Stimulated activated CD8-positive, alpha-beta memory T cell treated with anti-CD3 and anti-CD28 coated beads, Interleukin-4, amount 100 ng/mL, for 4 hours (primary cell): Measurements from ENCODE around the gene AGAP1.

ENCODE experiments used
- DNase-seq, 2 donors: peaks; one replicate each; pipeline ENCODE4 v3.0.0-alpha.2; 2020; ENCODE audit warnings: low read depth in 2 of 2, low spot score in 1 of 2

Gene AGAP1

DNA sequence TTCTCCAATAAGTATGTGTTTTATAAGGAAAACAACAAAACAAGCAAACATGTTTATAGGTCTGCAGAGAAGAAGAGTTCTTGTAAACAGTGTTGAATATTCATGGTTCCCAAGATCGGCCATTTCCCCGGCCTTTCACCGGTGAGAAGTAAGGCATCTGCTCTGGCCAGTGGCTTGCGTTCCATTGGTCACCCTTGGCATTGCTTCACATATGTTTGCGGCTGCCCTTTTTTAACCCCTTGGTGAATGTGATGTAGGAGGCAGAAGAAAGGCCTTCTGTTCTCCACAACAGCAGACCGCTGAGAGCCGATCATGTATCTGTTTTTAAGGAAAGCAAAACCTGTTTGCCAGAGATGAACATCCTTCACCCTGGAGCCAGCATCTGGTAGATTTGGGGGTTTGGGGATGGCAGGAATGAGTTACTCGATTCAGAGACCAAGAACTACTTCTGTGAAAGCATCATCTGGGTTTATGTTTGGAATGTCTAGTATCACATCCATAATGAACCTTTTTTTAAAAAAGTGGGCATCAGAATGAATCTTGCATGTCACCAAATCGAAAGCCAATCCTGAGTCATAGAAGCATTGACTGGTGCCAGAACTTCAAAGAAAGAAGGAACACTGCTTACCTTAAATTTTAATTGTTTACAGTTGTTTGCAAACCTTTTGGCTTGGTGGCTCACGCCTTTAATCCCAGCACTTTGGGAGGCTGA is 112.3 kb downstream of the AGAP1 start:
- DNase-seq = no peak

DNA sequence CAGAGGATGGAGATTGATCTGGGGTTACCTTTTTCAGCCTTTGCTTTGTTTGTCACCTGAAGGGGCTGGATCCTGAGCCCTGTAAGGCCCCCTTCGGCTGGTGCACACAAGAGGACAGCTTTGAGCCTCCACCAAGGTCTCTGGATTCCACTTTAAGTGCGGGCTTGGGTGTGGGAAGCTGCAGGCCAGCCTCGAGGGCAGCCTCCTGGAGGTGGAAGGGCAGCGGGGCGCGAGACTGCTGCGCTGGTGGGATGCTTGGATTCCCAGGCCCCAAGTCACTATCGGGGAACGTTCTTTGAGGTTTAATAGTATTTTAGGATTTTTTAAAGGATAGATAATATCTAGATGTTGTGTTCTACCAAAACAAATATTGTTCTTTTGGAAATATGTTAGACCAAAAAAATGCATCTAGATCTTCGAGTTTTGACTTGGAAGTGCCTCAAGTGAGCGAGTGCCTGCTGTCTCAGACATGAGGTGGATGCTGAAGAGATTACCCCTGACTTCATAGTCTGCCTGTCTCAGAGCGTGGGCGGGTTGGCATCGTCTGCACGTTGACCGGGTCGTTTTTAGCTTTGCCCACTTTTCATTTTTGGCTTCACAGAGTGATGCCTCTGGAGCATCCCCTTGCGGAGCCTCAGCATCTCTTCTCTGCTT is 113.8 kb downstream of the AGAP1 start:
- no peak for DNase-seq

DNA sequence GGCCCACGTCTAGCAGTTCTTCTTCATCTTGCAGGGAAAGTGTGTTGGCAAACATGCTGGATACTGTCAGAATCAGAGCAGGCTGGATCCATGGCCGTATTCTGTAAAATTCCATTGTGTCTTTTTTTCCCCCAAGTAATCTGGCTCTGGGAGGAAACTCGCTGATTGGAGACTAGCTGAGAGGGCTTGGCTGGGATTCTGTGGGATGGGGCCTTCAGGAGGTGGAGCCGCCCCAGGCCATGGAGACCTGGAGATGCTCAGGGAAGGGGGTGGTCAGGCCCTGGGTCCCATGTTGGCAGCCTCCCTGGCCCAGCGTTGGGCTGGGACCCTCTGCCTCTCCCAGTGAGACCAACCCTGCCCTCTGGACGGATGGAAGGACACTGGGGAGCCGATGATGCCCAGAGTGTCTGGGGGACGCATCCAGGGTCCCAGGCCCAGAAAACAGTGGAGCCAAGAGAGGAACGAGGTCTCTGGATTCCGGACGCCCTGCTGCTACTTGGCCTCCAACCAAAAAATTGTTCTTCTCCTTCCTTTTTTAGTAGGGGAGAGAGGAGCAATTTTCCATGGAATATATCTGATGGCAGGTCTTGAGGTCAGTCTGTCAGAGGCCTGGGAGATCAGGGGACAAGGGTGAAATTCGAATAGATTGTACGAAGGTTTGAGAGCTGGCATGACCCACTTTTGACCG is 114.5 kb downstream of the AGAP1 start:
- DNase-seq = no peak

DNA sequence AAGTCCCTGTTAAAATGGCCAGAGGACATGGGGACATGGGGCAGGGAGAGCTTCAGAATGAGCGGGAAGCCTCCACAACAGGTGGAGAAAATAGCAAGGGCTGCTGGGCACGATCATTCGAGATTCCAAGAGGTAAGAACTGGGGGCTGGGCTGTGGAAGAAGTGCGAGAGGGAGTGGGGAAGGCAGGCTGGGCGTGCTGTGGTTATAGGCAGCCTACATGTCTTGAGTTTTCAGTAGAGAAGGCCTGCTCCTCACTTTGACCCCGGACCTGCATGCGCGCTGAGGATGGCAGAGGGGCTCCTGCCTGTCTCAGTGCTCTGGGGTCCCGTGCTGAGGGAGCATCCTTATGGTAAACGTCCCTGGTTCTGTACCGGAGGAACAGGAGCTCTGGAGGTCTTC is 115.5 kb downstream of the AGAP1 start:
- DNase-seq = no peak

DNA sequence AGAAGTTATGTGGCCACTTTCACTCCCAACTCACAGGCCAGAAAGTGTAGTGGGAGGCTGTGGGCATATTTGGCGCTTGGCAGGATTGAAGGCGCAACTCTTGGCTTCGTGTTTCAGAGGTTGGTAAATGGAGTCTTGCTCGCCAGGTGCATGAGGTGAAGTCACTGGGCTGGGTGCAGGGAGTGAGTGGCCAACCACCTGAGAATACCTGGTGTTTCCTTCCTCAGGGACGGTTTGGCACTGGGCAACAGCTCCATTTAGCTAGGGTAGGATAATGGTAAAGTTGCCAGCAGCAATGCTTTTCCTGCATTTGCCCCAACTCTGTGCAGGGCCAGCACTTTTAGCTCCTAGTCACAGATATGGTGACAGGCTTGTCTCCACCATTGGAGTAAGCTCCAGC is 115.9 kb downstream of the AGAP1 start:
- DNase-seq = no peak

DNA sequence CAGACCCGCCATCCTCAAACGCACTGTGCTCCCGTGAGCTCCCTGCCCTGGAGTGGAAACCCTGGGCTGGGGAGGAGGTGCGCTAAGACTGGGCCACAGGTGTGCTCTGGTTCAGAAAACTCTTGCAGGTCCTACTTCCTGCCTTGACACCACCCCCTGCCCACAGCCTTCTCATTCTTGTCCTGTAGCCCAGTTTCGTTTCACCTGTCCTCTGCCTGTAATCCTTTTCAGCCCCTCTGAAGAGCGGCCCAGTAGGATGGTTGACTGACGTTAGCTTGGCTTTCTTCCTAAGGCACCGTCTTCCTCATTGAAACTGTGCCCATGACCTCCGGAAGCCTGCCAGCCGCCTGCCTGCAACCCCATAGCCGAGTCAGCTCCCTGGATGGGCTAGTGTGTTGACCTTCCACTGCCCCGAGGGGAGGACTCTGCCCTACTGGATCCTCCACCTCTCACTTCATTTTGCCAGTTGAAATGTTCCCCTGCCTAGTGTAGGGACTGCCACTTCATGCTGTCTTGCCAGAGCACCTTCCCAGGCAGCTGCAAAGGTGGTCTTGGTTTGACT is 116.9 kb downstream of the AGAP1 start:
- DNase-seq = no peak

DNA sequence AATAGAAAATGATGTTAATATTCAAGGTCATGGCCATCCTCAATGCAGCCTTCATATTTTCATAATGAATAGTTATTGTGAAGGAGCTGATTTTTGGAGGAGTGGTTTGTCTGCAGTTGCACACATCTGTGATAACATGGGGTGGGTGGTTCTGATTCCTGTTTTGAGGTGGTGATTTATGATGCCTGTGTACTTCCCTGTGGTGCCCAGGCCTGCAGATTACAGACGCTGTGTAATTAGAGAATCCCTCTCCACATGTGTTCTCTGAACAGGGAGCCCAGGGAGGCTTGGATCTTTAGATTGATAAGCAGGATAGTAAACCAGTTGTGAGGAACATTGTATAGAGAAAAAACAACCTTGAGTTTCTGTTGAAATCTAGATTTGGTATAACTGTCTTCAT is 117.5 kb downstream of the AGAP1 start:
- DNase-seq = no peak

DNA sequence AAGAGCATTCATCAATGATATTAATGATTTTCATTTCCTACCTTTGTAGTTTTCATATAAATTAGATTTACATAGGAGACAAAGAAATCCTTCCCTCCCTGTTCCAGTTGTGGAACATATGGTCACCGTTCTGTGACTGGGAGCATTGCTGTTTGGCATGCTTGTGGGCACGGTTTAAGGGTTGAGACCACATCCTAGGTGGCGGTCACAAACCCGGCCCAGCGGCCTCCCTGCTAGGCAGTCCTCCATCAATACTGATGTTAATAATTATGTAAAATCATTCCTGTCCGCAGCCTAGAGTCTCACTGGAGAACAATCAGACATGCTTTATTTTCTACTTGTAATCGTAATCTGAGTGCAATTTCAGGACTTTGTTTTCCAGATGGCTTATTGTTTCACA is 117.9 kb downstream of the AGAP1 start:
- DNase-seq = no peak

DNA sequence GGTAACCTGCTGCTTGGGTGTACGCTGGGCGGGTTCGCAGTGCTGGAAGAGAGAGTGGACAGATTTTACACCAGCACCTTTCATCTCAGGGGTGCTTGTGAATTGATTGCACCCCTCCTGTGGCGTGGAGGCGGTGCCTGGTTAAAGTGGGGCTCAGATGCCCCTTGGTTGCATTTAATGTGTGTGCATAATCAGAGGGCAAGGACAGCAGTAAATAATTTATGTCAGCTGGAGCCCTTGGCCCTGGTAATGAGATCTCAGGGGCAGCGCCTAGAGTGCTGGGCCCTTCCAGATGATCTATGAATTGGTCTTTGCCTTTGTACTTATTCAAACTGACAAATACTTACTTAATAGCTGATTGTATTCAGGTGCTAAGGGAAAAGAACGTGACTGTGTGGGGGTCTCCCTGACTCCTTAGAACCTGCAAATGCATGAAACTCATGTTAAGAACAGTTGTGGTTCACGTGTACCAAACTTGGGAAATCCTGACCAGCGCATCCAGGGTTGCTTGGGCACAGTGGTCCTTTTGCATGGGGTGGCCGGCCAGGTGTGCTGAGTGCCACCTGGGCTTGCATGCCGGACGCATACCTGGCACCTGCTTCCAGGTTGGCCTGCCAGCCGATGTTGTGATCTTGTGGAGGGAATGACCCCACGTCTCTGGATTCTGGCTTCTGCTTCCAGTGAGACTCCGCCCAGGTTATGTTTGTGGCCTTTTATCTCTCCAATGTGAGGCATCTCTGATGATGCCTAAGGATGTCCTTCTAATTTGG is 118.5 kb downstream of the AGAP1 start:
- no peak for DNase-seq

DNA sequence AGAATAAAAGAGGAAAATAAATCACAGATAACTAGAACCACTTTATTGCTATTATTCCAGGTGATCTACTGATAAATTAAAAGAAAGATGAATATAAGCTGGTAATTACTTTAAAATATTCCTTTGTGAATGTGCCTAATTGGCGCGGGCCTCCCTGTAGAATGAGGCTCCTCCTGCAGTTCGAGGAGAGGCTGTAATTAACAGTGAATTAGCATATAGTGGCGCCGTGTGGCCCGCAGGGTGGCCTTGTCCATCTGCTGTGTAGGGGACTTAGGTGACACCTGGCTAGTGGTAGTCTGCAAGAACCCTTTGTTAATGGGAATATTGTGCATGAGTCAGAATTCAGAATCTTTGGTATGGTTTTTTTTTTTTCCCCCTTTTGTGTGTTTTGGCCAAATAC is 119.8 kb downstream of the AGAP1 start:
- no peak for DNase-seq

DNA sequence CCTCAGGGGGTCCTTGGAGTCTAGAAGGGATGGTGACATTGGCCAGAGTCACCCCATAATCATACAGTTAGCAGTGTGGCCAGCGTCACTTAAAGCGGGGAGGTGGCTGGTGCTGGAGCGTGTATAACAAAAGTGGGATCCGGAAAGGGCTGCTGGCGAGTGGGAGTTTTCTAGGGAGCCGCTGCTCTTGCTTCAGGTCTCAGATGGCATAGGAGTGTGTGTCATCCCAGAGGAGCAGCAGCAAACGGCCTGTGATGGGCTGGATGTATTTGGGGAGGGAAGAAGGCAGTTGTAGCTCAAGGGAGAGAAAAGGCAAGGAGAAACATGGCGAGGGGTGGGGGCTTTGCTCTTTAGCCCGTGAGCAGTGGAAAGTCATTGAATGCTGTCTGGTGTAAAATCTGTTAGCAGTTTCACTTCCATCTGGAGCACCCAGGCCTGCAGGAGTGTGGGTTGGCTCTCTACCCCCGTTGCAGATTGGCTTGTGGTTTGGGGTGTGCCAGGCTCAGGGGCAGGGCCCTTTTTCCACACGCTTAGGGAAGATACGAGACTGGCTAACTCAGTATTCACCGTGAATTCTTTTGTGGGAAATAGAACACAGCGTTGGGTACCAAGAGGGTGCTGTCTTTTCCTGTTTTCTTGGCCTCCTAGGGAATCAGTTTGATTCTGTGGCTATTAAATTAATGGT is 120.5 kb downstream of the AGAP1 start:
- DNase-seq = no peak

DNA sequence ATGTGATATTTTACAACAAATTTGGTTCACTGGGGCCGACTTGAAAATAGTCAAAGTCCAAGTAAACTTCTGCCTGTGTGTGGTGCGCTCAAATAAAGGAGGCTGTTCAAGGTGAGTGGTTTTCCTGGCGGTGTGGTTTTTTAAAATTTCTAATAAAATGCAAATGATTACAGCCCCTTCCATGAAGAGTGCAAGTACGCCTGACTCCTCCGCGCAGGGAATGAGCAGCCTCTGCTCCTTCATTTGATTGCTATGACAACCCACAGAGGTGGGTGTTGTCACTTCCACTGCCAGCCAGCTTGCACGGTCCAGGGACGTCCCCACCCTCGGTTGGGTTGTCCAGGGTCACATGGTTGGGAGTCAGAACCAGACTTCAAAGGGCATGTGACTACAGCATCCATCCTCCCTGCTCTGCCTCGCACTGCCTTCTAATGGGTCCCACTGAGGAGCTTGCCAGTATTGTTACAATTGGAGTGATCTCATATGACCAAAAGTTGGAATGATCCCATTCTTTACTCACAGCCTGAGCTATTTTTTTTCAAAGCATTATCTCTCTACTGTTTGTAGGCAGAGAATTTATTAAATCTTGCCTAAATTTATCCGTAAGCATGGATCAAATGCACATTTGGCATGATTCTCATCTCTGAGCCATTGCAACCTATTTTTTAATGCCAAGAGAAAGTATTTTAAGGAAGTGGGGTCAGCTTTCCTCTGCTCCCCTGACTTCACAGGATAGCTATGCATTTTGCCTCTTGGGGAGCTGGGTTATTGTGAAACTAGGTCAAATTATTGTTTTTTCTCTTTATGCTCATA is 121.3 kb downstream of the AGAP1 start:
- no peak for DNase-seq

DNA sequence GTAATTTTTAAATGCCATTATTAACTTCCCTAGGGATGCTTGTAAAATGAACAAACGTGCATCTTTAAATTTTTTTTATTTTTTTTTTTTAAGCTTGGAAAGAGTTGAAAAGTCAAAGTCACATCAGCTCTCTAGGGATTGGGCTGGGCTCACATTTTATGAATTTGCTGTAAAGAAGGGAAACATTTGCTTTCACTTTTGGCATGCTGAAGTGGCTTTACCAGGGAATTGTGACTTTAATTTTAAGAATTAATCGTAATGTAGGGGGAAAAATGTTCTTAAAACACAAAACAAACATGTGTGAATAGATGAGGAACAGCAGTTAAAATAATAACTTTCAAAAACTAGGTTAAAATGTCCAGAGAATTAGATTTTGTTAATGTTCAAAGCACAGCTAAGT is 123.0 kb downstream of the AGAP1 start:
- no peak for DNase-seq

DNA sequence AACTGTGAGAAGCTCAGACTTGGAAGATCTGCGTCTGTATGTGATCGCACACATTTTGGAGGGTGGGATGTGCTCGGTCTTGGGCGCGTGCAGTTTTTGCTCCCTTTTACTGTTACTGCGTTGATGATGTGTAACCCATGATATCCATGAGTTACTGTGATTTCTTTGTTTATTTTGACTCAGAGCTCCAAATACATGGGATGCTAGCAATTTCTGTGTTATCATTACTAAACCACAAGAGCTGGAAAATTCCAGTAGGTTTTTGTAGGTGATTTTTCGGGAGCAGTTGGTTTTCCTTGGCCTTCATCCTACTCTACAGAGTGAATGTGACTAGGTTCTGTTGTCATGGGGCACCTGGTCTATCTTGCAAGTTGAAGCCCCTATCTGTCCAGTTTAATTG is 124.2 kb downstream of the AGAP1 start:
- DNase-seq = no peak

DNA sequence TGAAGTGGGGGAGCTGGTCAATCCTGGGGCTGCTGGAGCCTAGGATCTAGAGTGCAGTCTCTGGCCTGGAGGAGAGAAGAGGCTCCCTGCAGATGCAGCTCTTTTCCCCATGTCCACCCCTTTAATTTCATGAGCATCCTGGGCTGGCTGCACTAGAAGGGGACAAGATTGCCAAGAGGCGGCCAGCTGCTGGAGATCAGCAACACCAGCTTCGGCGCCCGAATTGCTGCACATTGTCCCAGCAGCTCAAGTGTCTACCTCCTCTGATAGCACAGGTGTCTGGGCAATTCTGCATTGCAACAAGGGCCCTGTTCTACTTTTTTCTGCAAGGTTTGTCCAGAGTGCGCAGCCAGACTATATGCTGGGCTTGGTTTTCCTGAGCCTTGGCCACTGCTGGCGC is 125.7 kb downstream of the AGAP1 start:
- no peak for DNase-seq

DNA sequence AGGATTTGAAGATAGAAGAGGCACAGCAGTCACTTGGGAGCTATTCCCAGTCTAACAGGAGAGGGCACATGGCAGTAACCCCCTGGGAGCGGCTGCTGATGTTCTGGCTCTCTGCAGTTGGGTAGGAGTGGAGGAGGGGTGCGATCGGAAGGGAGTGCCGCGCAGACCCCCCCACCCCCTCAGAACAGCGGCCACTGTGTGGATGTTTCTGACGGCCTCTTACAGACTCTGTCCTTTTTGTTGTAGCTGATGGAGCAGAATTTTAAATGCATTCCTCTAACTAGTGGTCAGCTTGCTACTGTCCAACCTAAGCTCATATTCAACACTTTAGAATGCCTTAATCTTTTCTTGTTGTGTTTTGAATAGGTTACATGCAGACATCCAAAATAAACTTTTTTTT is 127.9 kb downstream of the AGAP1 start:
- DNase-seq = no peak

DNA sequence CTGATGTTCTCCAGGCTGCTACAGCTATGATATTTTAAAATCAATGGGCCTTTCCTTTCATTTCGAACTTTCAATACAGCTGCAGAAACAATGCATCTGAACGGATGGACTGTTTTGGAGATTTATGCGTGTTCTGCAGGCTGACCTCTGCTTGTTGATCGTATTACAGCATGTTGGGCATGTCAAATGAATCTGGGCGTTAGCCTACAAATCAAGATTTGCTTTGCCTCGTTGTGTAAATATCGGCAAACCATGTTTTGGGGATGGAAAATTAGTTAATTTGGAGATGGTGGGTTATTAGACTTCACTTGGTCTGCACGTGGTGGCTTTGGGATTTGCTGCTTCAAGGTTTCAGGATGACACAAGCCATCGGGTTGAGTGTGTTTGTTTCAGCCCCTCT is 129.3 kb downstream of the AGAP1 start:
- no peak for DNase-seq

DNA sequence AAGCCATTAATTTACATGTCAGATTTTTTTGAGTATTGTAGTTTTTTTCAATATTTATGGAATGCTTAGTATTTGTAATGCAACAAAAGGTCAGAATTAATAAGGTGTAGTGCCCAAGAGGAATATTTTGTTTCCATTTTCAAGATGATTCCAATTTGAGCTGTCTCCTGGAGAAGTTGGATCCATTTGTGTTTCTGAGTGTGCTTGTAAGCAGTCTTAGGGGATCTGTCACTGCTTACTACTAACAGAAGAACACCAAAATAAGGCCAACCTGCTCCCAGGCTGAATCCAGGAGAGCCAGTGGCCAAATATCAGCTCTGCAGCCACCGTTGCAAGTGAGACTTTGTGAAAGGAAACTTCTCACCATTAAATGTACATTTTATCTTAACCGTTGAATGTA is 129.9 kb downstream of the AGAP1 start:
- DNase-seq = no peak

DNA sequence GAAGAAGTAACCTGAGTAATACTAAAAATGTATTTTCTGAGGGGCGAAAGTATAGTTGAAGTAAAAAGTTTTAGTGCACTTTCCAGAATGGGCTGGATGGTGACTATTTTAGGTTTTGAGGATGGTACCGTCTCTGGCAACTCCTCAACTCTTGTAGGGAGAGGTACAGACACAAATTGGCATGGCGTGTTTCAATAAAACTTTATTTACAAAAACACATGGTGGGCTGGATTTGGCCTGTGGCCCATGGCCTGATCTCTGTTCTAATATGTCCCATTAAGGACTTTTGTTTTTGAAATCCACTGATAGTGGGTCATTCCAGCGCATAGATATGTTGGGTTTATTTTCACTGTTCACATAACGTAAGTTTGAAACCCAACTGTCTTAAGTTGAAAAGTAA is 132.8 kb downstream of the AGAP1 start:
- DNase-seq = no peak

DNA sequence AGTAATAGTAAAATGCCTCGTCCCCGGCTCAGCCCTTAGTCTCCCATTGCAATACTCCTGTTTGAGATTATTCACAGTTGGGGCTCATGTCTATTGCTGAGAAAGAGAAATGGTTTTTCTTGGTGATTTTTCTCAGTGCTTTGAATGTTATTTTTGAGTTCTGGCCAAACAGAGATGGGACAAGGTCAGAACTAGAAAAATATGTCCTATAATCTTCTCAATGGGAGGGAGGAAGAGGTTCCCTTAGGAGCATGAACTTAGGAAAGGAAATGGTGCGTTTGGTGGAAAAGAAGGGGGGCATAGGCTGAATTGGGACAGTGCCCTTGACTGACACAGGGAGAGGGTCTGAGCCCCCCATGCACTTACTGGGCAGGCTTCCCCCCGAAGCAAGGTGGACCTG is 133.8 kb downstream of the AGAP1 start:
- DNase-seq = no peak
